ENCODE measurements around the gene MB21D2. TPM values are rescaled to one million over a fixed set of nuclear protein-coding genes. Genes with fewer than 3 reads are reported as not detected.

Gene MB21D2
- total and polyA plus RNA-seq, 9 donors: 4.5 to 13.9 (median 6.0) TPM

DNA sequence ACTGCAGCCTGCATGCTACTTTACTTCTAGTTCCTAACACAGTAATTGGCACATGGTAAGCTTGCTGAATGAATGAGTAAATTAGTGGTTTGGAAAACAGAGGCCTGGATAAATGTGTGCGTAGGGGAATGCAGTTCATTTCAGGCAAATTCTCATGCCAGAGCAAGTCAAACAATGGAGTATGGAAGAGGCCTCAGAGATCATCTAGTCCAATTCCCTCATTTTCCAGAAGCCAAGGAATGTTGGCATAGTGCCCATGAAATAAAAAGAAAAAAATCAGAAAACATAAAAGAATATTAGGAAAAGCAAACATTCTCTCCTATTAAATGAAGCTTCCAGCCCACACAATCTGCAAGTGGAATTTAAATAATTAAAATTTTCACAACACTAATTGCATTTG lies 92.4 kb downstream of the MB21D2 start:
- Histone ChIP-seq H3K4me3 (no peak overlapping the region), H3K27me3 (no peaks in the 10 kb centered on the region), H3K4me1 (ENCODE audit: insufficient read depth) (peaks cover 10% of the 10 kb centered on the region), H3K27ac (no peak overlapping the region), H3K9me3 (no peaks in the 10 kb centered on the region), H3K36me3 (no peaks in the 10 kb centered on the region)
- no peak for DNase-seq
- TF ChIP-seq, protein P1, sequence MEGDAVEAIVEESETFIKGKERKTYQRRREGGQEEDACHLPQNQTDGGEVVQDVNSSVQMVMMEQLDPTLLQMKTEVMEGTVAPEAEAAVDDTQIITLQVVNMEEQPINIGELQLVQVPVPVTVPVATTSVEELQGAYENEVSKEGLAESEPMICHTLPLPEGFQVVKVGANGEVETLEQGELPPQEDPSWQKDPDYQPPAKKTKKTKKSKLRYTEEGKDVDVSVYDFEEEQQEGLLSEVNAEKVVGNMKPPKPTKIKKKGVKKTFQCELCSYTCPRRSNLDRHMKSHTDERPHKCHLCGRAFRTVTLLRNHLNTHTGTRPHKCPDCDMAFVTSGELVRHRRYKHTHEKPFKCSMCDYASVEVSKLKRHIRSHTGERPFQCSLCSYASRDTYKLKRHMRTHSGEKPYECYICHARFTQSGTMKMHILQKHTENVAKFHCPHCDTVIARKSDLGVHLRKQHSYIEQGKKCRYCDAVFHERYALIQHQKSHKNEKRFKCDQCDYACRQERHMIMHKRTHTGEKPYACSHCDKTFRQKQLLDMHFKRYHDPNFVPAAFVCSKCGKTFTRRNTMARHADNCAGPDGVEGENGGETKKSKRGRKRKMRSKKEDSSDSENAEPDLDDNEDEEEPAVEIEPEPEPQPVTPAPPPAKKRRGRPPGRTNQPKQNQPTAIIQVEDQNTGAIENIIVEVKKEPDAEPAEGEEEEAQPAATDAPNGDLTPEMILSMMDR (IDR thresholded peaks at IDR 0.05): no peak
- TF ChIP-seq POLR2A (IDR thresholded peaks at IDR 0.05) (no peak), EP300 (IDR thresholded peaks at IDR 0.05) (no peak)
- intact Hi-C loops (cut with DNase I): no loop called here
- 31 to 43% (median 33%) methylated on average over 1 of the region's 1 CpG for WGBS, 3 donors

DNA sequence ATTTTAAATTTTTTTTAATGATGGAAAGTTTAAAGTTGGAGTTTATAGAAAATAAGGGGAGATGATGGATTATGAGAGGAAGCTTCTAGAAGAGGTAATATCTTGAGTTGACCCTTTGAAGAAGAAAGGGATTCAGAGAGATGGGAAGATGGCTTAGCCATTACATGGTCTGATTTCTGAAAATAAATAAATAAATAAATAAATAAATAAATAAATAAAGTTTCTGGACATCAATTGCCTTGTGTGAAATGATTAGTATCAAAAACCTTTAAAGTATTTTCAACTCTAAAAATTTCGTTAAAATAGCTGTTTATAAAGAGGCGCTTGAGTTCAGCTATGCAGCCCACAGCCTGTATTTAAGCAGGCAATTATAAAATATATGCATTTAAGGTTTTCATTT lies 93.3 kb downstream of the MB21D2 start:
- no peak for DNase-seq
- Histone ChIP-seq H3K9me3 (no peaks in the 10 kb centered on the region), H3K36me3 (no peaks in the 10 kb centered on the region), H3K4me1 (ENCODE audit: insufficient read depth) (peaks cover 10% of the 10 kb centered on the region), H3K27ac (no peak overlapping the region), H3K4me3 (no peak overlapping the region), H3K27me3 (no peaks in the 10 kb centered on the region)
- intact Hi-C loops (cut with DNase I): no loop called here
- TF ChIP-seq POLR2A (IDR thresholded peaks at IDR 0.05): no peak
- TF ChIP-seq, protein P1 (IDR thresholded peaks at IDR 0.05): no peak
- TF ChIP-seq EP300 (IDR thresholded peaks at IDR 0.05): no peak
- WGBS, 3 donors: 97 to 100% (median 97%) methylated on average over 2 of the region's 2 CpGs

GRCh38 chr3:192821161-192821560 lies 96.5 kb downstream of the MB21D2 start:
- intact Hi-C loops (cut with DNase I): no loop called here
- H3K4me1 ChIP-seq (ENCODE audit: insufficient read depth): peaks cover 11% of the 10 kb centered on the region

DNA sequence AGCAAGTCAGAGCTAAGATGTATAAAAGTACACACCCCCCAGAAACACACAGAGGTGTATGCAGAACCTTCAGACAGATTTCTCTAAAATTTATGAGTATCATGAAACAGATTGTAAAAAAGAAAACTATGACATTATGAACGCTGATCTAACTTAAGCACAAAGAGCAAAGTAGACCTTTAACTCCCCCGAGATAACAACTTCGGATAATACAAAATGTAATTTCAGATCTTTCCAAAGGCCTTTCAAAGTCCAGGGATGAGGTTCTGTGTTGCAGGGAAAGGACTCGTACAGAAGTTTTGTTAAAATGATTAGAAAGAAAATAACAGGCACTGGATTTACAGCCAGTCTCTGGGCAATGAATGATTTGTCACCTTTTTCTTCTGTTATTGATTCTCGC lies 97.5 kb downstream of the MB21D2 start:
- 80 to 93% (median 83%) methylated on average over 5 of the region's 5 CpGs for WGBS, 3 donors
- Histone ChIP-seq H3K36me3 (no peaks in the 10 kb centered on the region), H3K4me3 (no peak overlapping the region), H3K9me3 (no peaks in the 10 kb centered on the region), H3K4me1 (ENCODE audit: insufficient read depth) (peaks cover 4% of the 10 kb centered on the region), H3K27me3 (no peaks in the 10 kb centered on the region), H3K27ac (no peak overlapping the region)
- no peak for DNase-seq
- TF ChIP-seq, protein P1 (IDR thresholded peaks at IDR 0.05): no peak
- no peak for TF ChIP-seq POLR2A (IDR thresholded peaks at IDR 0.05)
- no peak for TF ChIP-seq EP300 (IDR thresholded peaks at IDR 0.05)
- intact Hi-C loops (cut with DNase I): no loop called here

More at GRCh38 chr3:192821161-192821560, 96.5 kb downstream of the MB21D2 start:
- Histone ChIP-seq H3K27ac (no peak overlapping the region), H3K4me3 (no peak overlapping the region), H3K36me3 (no peaks in the 10 kb centered on the region), H3K9me3 (no peaks in the 10 kb centered on the region), H3K27me3 (no peaks in the 10 kb centered on the region)
- TF ChIP-seq EP300 (IDR thresholded peaks at IDR 0.05): no peak
- TF ChIP-seq, protein P1 (IDR thresholded peaks at IDR 0.05): no peak
- WGBS, 3 donors: 94 to 99% (median 98%) methylated on average over 2 of the region's 2 CpGs
- no peak for DNase-seq
